ENCODE data around the gene NPM3. TPM values are rescaled to one million over a fixed set of nuclear protein-coding genes. Genes with fewer than 3 reads are reported as not detected.

NPM3 gene
- 18.8 TPM for total RNA-seq
- long read RNA-seq, partial matches to known transcripts = 1 of 4 reads
- long read RNA-seq, other reads (novel, unspliced or antisense) = 0 of 4 reads

- peak; percentile 91 for DNase-seq (ENCODE audit: low spot score)
These were observed at the start of gene NPM3 for GRCh38 chr10:101782811-101783735. NPM3 (minus strand) TSS chr10:101783446; CDS start chr10:101783390, 56 bp downstream.

GRCh38 chr10:101832325-101832771 is 49.1 kb upstream of the NPM3 start:
- peak; percentile 53 for DNase-seq (ENCODE audit: low spot score)

- peak; percentile 86 for DNase-seq (ENCODE audit: low spot score)
These were observed 48.0 kb upstream of the NPM3 start for GRCh38 chr10:101831169-101831811.

- DNase-seq (ENCODE audit: low spot score) = peak; percentile 96
These were observed 47.3 kb upstream of the NPM3 start for GRCh38 chr10:101830322-101831168.

- peak; percentile 80 for DNase-seq (ENCODE audit: low spot score)
These were observed 46.5 kb upstream of the NPM3 start for GRCh38 chr10:101829561-101830315.

- DNase-seq (ENCODE audit: low spot score) = peak; percentile 88
These were observed 45.7 kb upstream of the NPM3 start for GRCh38 chr10:101828766-101829551.

GRCh38 chr10:101827919-101828600 is 44.8 kb upstream of the NPM3 start:
- peak; percentile 65 for DNase-seq (ENCODE audit: low spot score)

GRCh38 chr10:101826852-101827434 is 43.7 kb upstream of the NPM3 start:
- DNase-seq (ENCODE audit: low spot score) = peak; percentile 77

GRCh38 chr10:101824736-101825135 is 41.5 kb upstream of the NPM3 start:
- DNase-seq (ENCODE audit: low spot score) = no peak

GRCh38 chr10:101818872-101819633 is 35.8 kb upstream of the NPM3 start:
- no peak for DNase-seq (ENCODE audit: low spot score)

- DNase-seq (ENCODE audit: low spot score) = peak; percentile 98
These were observed 35.0 kb upstream of the NPM3 start, which contains the start of gene OGA for GRCh38 chr10:101818119-101818871. OGA (minus strand) TSS chr10:101818444; CDS start chr10:101818022, 422 bp downstream.

GRCh38 chr10:101817337-101818118 is 34.3 kb upstream of the NPM3 start:
- no peak for DNase-seq (ENCODE audit: low spot score)

GRCh38 chr10:101816913-101817336 is 33.7 kb upstream of the NPM3 start:
- DNase-seq (ENCODE audit: low spot score) = no peak

GRCh38 chr10:101816376-101816775 is 33.1 kb upstream of the NPM3 start:
- no peak for DNase-seq (ENCODE audit: low spot score)

- DNase-seq (ENCODE audit: low spot score) = no peak
These were observed 31.3 kb upstream of the NPM3 start for GRCh38 chr10:101814466-101815071.

- no peak for DNase-seq (ENCODE audit: low spot score)
These were observed 29.4 kb upstream of the NPM3 start for GRCh38 chr10:101812606-101813005.
